CD4-positive, alpha-beta T cell treated with Interleukin-15 for 1 hour (primary cell): ENCODE measurements around the gene TNFRSF1A.
"Not testable (repeated sequence)": the region's sequence is repeated elsewhere in the genome, so short reads cannot be mapped to it uniquely, and the experiment has no call there.

Experiments used
- DNase-seq: peaks from one replicate; pipeline ENCODE4 v3.0.0-alpha.2; 2020

The TNFRSF1A gene

DNA sequence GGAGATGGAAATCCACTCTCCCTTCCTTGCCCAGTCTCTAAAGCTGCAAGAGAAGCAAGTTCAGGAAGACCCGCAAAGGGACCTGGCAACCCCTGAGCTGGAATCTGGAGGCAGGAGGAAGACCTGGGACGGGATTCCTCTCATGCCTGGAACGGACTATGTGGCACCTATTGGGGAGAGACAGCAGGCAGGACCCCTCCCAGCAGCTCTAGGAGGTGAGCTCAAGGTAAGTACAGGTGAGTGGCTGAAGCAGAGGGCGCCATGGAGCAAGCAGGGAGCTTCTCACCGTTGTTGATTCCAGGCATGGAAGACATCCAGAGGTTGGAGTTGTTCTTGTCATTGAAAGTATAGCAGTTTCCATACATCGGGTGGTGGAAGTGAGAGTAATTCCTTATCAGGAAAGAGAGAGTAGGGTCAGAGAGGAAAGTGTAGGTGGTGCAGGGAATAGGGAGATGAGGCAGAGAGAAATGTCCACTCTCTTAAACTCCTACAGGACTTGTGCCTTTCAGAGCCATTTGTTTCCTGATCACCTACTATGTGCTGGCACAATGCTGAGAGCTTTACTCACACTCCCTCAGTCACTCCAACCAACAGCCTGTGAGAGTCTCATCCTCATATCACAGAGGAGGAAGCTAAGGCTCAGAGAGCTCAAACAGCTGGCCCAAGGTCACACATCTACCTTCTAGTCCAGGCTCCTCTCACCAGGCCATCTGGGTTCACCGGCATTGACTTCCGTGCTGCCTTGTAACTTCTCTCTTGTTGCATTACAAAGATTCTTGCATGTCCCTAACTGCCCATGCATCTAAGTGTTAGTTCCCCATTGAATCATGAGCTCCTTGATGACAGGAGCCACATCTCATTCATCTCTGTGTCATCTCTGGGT, 13.9 kb upstream of the TNFRSF1A start:
- peak; percentile 49 for DNase-seq

DNA sequence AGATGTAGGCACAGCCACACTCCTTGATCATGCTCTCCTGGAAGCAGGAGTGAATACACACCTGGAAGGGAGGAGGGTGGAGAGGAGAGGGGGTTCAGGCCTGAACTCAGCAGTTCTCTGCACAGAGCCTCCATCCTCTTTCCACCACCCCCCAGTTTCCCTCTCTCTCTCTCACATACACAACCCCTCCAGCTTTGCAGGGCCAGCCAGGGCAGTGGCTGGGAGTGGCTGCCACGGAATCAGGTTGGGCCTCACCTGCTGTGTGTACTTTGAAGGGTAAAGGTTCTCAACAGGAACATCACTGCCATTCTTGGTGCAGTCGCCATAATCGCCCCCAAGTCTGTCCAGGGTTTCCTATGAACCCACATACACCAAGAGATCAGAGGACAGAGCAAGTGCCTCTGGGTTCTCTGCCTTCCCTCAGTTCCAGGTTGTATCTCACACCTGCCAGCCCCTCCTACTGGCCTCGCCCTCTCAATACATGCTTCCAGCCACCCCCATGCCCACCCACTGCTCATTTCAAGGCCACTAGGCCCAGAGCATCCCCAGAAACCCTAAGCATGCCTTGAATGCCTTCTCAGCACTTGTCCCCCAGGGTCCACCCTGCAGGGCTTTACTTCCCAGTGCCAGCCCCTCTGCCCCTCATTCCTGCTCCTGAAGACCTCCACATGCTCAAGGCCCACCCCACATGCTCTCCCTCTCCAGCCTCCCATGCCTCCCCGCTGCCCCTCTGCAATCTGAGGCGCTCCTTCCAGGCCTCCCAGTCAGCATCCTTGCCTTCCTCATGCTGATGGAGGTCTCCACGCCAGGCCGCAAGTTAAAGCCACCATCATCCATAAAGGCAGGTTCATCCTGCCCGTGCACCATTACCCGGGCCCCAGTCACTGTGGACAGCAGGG, 12.9 kb upstream of the TNFRSF1A start:
- no peak for DNase-seq

DNA sequence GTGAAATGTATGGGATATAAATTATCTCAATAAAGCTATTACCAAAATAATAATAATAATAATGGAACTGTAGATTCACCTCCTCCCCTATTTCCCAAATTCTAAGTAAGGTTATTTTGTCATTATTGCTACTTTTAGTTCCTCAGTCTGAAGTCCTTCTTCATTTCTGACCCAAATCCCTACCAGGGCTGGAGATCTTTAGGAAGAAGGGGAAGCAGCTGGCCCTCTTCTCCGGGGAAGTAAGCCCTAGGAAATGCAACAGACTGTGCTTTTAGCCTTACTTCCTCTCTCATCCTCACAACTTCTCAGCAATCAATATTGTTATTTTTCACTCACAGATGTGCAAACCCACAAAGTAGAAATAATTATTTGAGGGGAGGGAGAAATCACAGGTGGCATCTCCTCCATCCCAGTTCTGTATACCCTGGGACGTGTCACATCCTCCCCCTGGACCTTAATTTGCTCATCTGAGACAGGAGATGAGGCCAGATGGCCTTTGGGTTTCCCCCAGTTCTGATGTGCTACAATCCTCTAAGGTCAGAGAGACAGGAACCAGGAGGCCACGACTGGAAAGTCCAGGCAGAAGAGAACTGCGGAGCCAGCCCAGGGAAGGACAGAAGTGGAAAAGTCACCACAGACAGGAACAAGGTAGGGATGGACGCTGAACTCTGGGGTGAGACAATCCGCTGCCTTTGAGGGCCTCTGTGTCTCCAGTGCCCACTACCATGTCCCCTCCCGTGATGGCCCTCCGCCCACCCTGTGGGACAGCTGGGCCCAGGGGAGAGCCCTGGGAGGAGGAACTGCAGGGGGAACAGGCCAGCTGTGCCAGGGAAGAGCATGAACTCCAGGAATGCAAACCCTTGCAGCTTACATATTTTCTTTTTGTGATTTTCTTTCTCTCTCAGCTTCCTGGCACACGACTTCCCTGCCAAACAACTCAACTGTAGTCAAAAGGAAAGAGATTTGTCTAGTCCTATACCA, 10.6 kb upstream of the TNFRSF1A start:
- DNase-seq, result no peak

DNA sequence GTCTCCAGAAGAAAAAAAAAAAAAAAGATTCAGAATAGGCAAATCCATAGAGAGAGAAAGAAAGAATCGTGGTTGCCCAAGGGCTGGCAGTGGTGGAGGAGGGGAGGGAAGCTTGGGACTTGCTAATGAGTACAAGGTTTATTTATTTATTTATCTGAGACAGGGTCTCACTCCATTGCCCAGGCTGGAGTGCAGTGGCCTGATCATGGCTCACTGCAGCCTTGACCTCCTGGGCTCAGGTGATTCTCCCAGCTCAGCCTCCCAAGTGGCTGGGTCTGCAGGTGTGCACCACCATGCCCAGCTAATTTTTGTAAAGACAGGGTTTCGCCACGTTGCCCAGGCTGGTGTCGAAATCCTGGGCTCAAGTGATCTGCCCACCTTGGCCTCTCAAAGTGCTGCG, 9.7 kb upstream of the TNFRSF1A start:
- no peak for DNase-seq

DNA sequence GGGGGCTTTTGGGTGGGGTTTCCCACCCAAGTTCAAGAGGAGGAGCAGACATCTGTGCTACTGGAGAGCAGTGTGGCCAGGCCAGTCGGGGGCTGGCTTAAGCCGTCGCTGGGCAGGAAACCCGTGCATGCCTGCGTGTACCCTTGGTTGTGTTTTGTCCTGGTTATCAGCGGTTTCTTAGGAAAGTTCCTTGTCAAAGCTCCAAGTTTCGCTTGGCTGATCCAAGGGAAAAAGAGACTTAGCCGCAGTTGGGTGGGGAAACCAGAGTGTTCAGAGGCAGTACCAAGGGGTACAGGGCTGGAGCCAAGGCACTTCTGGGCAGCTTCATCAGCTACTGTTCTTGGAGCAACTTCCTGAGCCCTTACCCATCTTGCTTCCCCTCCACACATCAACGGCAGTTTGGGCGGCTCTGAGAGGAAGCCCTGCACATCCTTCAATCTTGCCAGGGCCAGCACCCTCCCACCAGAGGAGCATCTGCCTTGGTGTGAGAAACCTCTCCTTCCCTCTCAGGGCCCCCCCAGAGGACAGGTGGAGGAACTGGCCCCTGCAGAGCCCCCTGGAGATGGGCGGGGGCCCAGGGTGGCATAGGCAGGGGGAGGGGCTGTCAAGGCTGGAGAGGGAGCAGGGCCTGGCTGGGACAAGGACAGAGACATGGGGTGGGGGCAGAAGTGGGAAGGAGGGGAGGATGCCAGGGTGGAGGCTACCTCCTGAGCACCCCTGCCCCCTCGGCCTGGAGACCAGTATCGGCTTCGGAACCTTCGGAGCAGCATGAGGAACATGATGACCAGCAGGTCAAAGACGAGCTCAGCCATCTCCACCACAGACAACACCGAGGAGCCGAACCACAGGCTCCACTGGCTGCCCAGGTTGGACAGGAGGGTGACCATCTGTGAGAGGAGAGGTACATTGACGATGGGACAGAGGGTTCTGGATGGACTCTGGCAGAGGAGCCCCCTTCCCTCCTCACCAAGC, 5.8 kb upstream of the TNFRSF1A start:
- no peak for DNase-seq

DNA sequence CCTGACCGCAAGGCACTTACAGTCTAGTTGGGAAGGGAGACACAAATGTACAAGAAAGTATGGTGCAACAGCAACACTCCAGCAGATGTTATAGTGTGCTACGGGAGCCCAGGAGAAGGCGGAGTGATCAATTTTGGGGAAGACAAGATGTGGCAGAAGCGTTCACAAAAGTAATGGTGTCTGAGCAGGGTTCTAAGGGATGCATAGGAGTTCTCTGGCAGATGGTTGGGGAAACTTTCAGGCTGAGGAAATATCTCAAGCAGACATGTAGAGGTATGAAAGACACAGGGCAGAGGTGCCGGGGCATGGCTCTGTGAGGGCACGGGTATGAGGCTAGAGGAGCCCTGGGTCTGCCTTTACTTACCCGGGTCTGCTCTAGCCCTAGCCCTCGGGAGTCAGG, 5.1 kb upstream of the TNFRSF1A start:
- no peak for DNase-seq

DNA sequence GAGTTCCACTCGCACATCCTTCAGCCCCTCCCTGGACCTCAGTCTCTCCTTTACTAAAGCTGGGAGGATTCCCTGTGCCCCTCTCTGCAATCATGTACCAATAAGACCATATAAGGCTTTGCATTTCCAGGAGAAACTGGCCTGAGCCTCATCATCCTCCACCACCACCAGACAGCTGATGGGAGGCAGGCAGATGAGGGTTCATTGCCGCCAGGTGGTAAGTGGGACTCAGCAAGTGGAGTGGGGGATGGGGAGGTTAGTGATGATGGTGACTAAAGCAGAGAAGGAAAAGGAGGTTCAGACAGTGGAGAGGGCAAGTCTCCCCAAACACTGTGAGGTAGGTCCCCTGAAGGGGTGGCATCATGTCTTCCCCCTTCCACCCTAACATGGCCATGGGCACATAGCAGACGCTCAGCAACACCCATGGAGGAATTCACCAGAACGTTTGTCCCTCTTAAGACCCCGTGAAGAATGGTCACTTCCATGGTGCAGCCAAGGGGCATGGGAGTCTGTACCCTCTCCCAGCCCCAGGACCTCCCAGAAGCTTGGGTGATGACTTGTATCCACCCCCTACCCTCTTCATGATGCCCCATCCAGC, 4.5 kb upstream of the TNFRSF1A start:
- no peak for DNase-seq

DNA sequence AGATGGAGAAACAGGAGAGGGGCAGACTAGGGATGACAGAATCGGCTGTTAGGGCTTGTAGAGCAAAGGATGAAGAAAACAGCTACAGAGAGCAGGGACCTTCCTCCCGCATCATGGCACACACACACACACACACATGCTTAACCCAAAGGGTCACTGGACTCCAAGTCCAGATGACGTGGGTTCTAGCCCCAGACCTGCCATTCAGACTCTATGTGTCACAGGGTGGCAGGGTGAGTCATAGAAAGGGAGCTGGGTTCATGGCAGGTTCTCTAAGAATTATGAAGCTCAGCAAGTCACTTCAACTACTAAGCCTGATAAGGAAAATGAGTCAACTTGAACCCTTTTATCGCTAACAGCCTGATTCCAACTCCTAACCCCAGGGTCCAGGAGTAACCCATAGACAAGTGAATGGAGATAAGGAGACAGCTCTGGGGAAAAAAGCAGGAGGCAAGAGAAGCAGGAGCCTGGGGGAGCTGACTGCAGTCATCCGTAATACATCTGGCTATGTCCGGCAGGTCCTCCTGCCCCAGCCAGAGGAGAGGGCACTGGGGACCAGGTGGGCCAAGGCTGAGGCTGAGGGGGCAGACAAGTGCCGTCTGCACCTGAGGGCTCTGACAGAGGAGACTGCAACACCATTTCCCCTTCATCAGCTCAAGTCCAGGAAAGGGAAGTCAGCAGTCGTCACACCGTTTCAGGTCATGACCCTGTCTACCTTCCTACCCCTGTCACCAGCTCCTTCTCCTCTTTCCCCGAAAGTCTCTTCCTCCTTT, 3.6 kb upstream of the TNFRSF1A start:
- DNase-seq, result peak; percentile 75

DNA sequence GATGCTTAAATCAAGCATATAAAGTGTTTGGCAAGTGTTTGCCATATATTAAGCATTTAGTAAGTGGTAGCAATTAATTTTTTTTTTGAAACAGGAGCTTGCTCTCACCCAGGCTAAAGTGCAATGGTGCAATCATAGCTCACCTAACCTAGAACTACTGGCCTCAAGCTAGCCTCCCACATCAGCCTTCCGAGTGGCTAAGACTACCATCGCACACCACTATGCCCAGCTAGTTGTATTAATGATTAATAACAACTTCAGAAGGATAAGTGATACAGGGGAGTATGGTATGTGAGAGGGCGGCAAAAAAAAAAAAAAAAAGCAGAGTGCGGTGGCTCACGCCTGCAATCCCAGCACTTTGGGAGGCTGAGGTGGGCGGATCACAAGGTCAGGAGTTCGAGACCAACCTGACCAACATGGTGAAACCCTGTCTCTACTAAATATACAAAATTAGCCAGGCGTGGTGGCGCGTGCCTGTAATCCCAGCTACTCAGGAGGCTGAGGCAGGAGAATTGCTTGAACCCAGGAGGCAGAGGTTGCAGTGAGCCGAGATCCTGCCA, 2.3 kb upstream of the TNFRSF1A start:
- DNase-seq, result not testable (repeated sequence)

DNA sequence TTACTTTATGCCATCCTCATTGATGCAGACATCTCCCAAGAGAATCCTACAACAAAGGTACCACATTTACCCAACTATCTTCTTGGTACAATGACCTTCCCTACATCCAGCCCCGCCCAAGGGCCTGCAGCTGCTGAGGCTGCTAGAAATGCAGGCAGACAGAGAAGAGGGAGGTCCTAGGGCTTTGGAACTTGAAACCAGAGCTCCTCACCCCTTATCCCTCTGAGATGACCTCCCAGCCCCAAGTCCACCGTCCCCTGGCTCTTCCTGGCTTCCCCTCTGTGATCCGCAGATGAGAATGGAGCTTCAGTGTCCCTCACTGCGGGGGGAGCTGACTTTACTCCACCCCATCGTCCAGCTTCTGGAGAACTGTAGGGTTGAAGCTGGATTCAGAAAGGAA, 1.6 kb upstream of the TNFRSF1A start:
- DNase-seq, result no peak

DNA sequence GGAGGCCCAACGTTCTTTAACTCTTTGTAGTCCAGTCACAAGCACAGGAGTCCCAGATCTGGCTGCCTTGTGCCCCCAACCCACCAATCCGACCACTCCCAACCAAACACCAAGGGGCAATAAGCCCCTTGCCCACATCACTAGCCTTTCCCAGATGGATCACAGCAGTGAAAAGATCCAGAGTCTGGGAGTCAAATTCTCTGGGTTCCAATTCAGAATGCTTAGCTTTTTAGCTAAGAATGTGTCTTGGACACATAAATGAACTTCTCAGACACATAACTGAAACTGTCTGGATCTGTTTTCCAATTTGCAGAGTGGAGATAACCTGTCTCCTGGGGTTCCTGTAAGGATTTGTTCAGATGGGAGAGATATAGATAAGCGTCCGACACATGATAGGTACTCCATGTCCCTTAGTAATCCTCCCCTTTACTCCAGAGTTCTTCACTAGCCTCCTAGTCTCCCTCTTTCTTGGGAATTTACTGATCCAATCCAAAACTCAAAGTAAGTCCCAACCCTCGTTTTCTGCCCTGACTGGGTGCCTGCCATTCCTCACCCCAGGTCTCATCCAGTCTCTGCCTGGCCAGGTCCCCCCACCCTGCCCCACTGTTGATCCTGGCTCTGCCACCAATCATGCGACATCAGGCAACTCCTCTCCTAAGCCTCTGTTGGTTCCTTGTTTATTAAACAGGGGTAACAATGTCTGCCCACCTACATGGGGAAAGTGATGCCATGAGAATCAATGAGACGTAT, 439 bp upstream of the TNFRSF1A start:
- no peak for DNase-seq

DNA sequence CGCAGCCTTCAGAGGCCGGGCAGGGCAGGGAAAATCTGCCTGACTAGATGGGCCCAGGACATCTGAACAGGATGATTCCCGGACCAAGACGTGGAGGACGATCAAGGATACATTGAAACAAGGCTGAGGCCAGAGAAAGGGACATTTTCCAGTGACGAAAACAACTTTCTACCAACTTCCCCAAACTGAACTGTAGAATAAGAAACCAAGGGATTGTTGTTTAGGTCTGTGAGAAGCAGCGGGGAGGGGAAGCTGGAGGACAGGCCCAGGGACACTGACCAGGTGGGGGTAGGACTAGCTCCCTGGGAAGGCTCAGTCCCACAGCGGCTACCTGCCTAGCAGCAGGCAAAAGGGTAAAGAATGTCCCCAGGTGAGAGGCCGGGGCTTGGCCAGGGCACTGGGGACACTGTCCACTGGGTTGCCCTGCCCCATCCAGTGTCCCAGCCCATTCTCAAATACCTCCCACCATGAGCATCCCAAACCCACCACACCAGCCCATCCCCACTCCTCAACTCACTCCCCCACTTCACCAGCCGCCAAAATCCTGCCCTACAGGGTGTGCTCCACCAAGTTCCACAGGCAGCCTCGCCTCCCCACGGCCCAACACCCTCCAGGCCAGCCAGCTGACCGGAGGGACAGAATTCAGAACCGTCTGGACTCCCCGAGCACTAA, 995 bp downstream of the TNFRSF1A start:
- no peak for DNase-seq

DNA sequence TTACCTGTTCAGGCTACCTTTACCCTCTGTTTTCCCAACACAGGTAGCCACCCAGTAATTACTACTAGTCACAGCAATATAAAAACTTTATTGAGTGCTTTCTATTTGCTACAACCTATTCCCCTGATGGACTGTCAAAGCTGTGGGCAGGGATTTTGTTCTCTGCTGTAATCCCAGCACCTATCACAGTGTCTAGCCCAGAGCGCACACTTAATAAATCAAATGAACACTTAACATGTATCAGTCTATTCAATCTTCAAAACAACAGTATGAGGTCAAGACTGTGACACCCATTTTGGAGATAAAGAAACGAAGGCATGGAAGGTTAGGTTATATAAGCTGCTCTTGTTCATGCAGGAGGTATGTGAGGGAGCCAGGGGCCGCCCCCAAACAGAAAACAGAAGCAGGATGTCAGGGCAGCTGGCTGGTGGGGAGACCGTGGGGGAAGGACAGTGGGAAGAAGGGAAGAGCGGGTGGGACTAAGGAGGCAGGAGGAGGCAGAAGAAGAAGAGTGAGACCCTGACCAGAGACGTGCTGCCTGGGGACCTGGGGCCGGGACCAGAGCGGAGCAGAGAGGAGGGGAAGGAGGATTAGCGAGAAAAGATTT, 1.7 kb downstream of the TNFRSF1A start:
- DNase-seq, result no peak

DNA sequence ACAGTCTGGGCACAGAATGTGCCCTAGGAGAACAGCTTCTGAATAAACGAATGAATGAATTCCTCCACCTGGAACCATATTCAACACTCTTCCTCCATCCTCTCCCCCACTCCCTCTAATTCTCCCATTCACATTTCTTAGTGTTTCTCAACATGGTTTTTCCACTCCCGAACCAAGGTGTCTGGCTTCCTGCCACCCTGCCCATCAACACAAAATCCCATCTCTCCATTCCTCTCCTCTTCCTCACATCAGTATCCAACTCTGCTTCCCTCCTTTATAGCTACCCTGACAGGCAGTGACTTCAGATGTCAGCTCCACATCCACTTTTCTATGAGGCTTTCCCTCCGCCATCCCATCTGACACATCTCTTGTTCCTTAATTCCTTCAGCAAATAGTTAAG, 2.9 kb downstream of the TNFRSF1A start:
- no peak for DNase-seq

DNA sequence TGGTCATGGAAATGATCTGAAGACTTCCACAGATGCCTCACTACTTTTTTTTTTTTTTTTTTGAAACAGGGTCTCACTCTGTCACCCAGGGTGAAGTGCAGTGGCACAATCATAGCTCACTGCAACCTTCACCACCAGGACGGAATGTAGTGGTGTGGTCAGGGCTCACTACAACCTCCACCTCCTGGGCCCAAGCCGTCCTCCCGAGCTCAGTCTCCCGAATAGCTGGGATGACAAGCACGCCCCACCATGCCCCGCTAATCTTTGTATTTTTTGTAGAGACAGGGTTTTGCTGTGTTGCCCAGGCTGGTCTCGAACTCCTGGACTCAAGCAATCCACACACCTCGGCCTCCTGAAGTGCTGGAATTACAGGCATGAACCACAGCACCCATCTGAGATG, 3.3 kb downstream of the TNFRSF1A start:
- not testable (repeated sequence) for DNase-seq

DNA sequence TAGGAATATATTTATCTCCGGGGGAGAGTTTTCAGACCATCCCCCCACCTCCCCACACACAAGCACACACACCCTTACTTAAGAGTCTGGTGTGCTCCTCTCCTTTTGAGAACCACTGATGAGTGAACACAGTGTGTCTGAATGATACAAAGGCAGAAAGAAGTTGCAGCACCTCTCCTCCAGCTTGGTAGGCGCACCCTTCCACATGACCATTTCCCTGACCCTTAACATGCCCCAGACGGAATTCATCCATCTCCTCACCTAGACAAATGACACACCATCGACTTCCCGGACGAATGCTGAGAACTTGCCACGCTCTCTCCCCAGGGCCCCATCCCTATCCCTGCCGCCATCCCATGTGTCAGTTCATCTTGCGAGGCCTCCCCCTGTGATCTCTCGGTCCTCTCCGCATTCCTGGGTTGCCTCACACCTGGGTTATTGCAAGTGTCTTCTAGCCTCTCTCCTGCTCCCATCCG, 3.9 kb downstream of the TNFRSF1A start:
- no peak for DNase-seq

DNA sequence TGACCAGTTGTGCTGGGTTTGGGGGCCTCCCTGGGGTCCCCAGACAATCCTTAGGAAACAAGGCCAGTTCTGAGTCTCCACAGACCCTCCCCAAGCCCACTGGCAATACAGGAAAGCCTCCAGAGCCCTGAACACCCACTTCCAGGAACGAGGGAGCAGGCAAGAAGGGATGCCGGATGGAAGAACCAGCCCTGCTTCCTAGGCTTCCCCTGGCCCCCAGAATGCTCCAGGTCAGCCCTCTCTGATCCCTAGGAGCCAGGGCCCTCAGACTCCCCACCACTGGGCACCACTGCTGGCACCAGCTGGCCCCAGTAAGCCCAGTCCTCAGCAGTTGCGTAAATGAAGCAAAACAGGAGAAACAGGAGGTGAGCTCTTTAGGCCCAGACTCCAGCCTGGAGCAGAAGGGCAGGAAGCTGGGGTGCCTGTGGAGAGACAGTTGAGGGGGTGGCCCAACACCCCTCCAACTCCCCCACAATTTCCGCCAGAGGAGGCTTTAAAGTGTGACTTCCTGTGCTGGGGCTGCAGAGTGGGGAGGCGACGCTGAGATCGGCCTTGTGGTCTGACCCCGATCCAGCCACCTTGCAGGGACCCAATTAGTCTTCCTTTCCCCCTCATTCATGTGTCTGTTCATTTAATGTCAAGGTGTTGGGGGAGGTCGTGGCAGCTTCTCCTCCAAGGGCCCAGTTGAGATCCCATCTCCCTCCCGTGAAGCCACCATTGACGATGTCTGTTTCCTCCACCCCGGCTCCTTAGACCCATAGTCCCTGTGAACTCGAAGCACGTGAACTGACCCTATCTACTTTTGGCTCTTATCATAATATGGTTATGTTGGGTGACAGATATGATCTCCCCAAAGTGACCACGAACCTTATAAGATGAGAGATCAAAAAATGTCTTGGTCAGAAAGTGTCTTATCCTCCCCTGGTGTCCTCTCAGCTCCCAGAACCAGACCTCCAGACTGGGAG, 4.7 kb downstream of the TNFRSF1A start:
- peak; percentile 61 for DNase-seq
